Endothelial cell of umbilical vein (primary cell): ENCODE measurements around the gene SNTA1.

Experiments
- CTCF ChIP-seq, 2 donors: IDR thresholded peaks; 1 replicate in 1 of 2; 2 replicates in 1 of 2; pipeline ENCODE4 v1.5.1; 2011; ENCODE audit warnings: low read length in 2 of 2, mild to moderate bottlenecking in 2 of 2, moderate library complexity in 2 of 2, control low read depth in 1 of 2, inconsistent platforms in 1 of 2, low read depth in 1 of 2; ENCODE audit not compliant: insufficient read depth in 1 of 2; ENCODE audit errors: extremely low read depth in 1 of 2
- EZH2 ChIP-seq: IDR thresholded peaks from 2 replicates; pipeline ENCODE4 v1.6.1; 2012; ENCODE audit warnings: borderline replicate concordance, low read depth, mild to moderate bottlenecking, moderate library complexity, low read length, inconsistent platforms; ENCODE audit not compliant: severe bottlenecking
- MYC ChIP-seq: IDR thresholded peaks from one replicate; pipeline ENCODE4 v1.6.1; 2011; ENCODE audit warnings: mild to moderate bottlenecking, low read depth, low read length
- POLR2A ChIP-seq: IDR thresholded peaks from 2 replicates; pipeline ENCODE4 v1.6.1; 2012; ENCODE audit warnings: low read depth, mild to moderate bottlenecking, control low read depth, low read length
- POLR2AphosphoS5 ChIP-seq: IDR thresholded peaks from 2 replicates; pipeline ENCODE4 v1.6.1; 2012; ENCODE audit warnings: low read depth, mild to moderate bottlenecking, control low read depth, low read length, moderate library complexity; ENCODE audit not compliant: insufficient read depth

GRCh38 chr20:33489495-33490022 is 46.0 kb upstream of the SNTA1 start:
- no peak for TF ChIP-seq CTCF (IDR thresholded peaks at IDR 0.05; ENCODE audit: extremely low read depth in 1 of 2, insufficient read depth in 1 of 2, low read depth in 1 of 2, low read length in 2 of 2)
- no peak for TF ChIP-seq EZH2
- TF ChIP-seq MYC, result no peak
- peak; percentile 96 for TF ChIP-seq POLR2A
- peak; percentile 91 for TF ChIP-seq POLR2AphosphoS5
